GM18505 (cell line): Measurements from ENCODE around the gene ITPRIP.

ENCODE experiments used
- ATAC-seq: cut with Tn5 transposase; IDR thresholded peaks from one replicate; pipeline ENCODE4 v1.9.1; 2021; ENCODE audit not compliant: unreplicated experiment
- POLR2A ChIP-seq: IDR thresholded peaks from 4 replicates; pipeline ENCODE4 v1.6.1; 2011; ENCODE audit warnings: borderline replicate concordance; ENCODE audit not compliant: insufficient read depth, insufficient read length; ENCODE audit errors: extremely low read depth

Gene ITPRIP

GRCh38 chr10:104325436-104326435, 12.5 kb downstream of the ITPRIP start:
- TF ChIP-seq POLR2A = no peak
- no peak for ATAC-seq

DNA sequence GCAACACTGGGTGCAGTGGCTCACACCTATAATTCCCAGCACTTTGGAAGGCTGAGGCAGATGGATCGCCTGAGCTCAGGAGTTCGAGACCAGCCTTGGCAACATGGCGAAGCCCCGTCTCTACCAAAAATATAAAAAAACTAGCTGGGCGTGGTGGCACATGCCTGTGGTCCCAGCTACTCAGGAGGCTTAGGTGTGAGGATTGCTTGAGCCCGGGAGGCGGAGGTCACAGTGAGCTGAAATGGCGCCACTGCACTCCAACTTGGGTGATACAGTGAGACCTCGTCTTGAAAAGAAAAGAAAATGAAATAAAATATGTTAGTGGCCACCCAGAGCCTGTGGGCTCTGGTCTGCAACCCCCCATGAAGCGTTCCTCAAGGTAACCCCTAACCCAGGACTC, 13.3 kb downstream of the ITPRIP start:
- no peak for ATAC-seq
- TF ChIP-seq POLR2A = no peak

- no peak for ATAC-seq
- no peak for TF ChIP-seq POLR2A
These were observed 14.0 kb downstream of the ITPRIP start for GRCh38 chr10:104324221-104324686.

DNA sequence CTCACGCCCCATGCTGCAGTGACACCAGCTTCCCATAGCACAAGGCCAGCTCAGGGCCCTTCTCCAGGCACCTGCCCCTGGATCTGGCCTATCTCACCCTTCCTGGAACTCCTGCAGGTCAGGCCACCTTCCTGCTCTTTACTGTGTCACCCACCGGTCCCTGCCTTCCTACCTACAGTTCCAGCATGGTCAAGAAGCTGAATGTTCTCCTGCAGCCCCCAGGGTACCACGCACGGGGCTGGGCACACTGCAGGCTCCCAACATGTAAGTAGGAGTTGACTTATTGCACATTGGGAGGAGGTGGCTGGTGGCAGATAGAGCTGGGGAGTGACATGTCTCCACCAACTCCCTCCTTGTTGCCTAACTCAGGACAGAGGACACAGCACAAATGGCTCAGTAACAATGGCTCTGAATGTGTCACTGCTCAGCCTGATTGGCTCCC, 14.5 kb downstream of the ITPRIP start:
- no peak for ATAC-seq
- no peak for TF ChIP-seq POLR2A

GRCh38 chr10:104323085-104323484, 15.2 kb downstream of the ITPRIP start:
- TF ChIP-seq POLR2A = no peak
- no peak for ATAC-seq

GRCh38 chr10:104322416-104322782, 15.9 kb downstream of the ITPRIP start:
- ATAC-seq = no peak
- no peak for TF ChIP-seq POLR2A

DNA sequence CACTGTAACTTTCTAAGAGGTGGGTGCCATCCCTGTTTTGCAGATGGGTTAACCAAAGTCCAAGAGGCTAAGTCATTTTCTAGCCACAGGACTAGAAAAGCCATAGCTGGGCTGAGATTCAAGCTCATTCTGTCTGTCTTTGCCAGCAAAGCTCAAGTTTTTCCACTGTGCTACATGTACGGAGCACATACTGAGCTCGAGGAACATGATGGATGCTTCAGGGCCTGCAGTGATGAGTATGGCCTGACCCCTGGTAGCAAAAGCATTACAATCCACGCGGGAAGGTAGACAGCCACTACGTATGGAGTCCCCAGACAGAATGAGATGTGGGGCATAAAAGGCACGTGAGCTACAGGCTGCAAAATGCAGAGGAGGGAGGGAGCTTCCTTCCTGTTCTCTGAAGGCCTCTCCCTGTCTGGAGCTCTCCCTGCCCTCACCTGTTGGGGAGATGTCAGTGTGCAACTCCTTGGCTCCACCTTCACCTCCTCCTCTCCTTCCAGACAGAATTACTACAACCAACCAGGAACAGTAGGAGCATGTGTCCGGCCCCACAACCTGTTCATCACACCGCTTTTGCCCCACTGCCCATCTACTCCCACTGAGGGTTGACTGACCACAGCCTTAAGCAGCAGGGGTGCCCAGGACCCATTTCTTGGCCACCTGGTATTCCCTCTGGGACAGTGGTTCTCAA, 16.4 kb downstream of the ITPRIP start:
- no peak for ATAC-seq
- no peak for TF ChIP-seq POLR2A

GRCh38 chr10:104321226-104321625, 17.0 kb downstream of the ITPRIP start:
- ATAC-seq = no peak
- no peak for TF ChIP-seq POLR2A

DNA sequence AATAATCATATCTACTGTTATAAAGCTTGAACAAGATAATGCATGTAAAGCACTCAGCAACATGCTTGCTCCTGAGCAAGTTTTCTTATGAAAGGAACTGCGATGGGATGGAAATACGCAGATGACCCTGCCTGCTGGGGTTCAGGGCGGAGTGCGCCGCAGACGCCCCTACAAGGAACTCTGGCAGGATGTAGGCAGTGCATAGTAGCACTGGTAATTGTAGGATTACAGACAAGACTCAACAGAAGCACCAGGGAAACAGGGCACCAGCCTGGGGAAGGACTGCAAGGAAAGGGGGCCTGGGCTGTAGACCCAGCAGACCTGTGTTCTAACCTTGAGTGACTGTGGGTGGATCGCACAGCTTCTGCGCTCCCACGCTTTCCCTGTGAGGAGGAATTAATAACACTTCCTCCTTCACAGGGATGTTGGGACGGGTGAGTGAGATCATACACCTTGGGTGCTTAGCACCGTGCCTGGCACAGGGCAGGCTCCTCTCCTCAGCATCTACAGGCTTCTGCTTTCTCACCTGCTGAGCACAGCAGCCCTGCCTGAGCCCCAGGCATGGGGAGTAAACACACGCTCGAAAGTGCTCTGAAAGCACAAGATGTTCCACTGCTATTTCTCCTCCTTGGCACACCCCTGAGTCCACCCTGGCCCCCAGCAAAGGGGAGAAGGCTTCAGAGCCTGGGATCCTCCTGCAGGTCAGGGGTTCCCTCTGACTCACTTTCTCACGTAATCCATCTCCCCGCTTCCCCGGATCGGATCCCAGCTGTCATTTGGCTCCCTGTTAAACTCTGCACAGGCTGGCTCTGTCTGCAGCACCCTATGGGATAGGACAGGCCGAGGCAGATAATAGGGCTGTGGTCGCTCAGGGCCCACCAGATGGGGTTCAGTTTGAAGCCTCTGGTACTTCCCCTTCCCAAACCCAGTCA, 19.2 kb downstream of the ITPRIP start:
- no peak for ATAC-seq
- TF ChIP-seq POLR2A = no peak

DNA sequence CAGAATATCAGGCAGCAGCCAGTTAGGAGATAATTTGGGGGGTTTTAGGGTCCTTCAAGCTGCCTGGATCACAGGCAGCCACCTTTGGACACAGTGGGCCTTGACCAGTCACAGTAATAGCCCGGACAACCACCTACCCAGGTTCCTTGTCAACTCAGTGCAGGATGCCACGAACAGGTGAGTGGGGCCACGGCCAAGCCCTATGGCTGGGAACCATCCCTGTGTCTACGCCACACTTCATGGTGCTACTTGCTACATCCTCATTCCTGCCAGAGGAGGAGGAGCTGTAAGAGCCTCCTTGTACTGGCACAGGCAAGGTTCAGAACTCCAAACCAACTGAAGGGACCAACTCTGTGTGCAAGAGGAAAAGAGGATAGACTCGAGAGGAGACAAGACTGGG, 19.9 kb downstream of the ITPRIP start:
- TF ChIP-seq POLR2A = no peak

DNA sequence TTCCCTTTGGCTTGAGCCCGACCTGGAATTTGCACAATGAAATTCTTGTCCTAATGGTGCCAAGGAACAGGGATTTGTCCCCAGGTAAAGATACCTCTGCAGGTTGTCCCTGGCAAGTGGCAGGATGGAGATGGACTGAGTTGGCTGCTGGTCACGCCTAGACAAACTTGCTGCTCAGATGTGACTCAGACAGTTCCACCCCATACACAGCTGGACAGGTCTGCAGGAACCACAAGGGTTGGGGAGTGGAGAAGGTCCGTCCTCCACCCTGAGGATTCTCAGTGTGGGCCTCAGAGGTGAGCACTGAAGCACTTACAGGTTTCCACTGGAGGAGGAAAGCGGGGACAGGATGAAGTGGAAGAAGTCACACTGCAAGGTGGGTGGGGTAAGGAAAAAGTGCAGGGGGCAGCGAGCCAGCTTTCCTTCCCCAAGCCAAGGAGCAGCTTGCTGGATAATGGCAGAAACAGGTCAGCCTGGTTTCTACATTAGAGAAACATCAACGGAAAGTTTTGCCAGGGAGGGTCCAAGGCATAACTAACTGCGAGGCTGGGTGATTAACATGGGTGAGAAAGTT, 20.5 kb downstream of the ITPRIP start:
- peak; percentile 46 for ATAC-seq
- no peak for TF ChIP-seq POLR2A

More for the DNA sequence above, 19.9 kb downstream of the ITPRIP start:
- ATAC-seq = no peak

- no peak for TF ChIP-seq POLR2A
These were observed 21.0 kb downstream of the ITPRIP start for GRCh38 chr10:104317269-104317710.

DNA sequence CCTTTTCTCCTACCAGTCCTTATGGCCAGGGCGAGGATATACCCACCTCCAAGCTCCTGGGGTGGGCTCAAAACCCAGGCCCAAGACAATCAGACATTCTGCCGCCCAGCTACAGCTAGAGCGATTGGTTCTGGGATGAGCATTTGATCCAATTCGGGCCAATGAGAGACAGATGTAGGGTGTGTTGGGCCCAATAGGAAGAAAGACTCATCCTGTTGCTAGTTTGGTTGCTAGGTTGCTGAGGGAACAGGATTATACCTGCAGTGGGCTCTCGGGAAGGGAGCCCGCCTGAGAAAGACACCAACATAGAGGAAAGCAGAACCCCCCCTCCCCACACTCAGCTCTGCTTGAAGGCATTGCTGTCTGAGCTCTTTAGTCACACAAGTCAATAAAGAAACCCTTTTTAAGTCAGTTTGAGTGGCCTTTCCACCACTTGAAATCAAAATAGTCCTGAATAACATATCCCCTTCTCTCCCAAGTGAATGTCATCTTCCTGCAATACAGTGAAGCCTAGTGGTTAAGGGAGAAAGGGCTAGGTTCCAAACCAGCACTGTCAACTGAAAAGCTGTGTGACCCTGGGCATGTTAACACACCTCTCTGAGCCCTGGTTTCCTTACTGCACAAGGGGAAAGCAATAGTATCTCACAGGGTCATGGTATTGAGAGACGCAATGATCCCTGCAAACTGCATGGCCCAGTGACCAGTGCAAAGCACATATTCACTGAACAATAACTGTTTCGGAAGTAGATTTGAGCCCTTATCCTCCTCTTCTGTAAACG, 21.8 kb downstream of the ITPRIP start:
- ATAC-seq = no peak
- no peak for TF ChIP-seq POLR2A

More at GRCh38 chr10:104317269-104317710, 21.0 kb downstream of the ITPRIP start:
- peak; percentile 35 for ATAC-seq
